Neural crest cell (in vitro differentiated cells): ENCODE measurements around the gene ZNF787. TPM values are rescaled to one million over a fixed set of nuclear protein-coding genes. Genes with fewer than 3 reads are reported as not detected.

ENCODE experiments used
- DNase-seq: peaks from one replicate; pipeline ENCODE4 v3.0.0; 2021; ENCODE audit warnings: low read depth, mixed read lengths, low spot score
- H3K27ac Mint-ChIP-seq: one replicate; pipeline ENCODE4 v1.8.0; 2021; ENCODE audit warnings: mild to moderate bottlenecking, mixed read lengths; ENCODE audit not compliant: unreplicated experiment
- H3K27me3 Mint-ChIP-seq: 2 replicates; pipeline ENCODE4 v1.8.0; 2021; ENCODE audit warnings: low read depth, mild to moderate bottlenecking, mixed read lengths
- H3K36me3 Mint-ChIP-seq: 2 replicates; pipeline ENCODE4 v1.8.0; 2021; ENCODE audit warnings: low read depth, mild to moderate bottlenecking, mixed read lengths
- H3K4me1 Mint-ChIP-seq: 2 replicates; pipeline ENCODE4 v1.8.0; 2021; ENCODE audit warnings: mixed read lengths
- H3K4me3 Mint-ChIP-seq: one replicate; pipeline ENCODE4 v1.8.0; 2021; ENCODE audit warnings: mild to moderate bottlenecking, mixed read lengths
- H3K9me3 Mint-ChIP-seq: 2 replicates; pipeline ENCODE4 v1.8.0; 2021; ENCODE audit warnings: mixed read lengths
- total RNA-seq: library from RNA; stranded (reverse); gene quantifications from 2 replicates; pipeline ENCODE4 v1.2.1, GENCODE V29; 2021
- TF ChIP-seq, protein P1 (sequence below): fragments of 200-600 bp; sonication (generic); conservative IDR thresholded peaks from 2 replicates; pipeline ENCODE4 v1.5.0; 2021; ENCODE audit warnings: antibody characterized with exemption, mild to moderate bottlenecking

Gene ZNF787
- total RNA-seq, 1 donor from 2014 or later: 48.1 TPM

GRCh38 chr19:56119582-56119978 is 1.5 kb downstream of the ZNF787 start:
- DNase-seq: no peak
- Mint-ChIP-seq H3K4me1 (peaks cover 34% of the 10 kb centered on the region), H3K36me3 (no peaks in the 10 kb centered on the region), H3K4me3 (peak overlapping the region; percentile 89), H3K27me3 (no peaks in the 10 kb centered on the region), H3K9me3 (no peaks in the 10 kb centered on the region), H3K27ac (peak overlapping the region; percentile 97)
- TF ChIP-seq, protein P1, sequence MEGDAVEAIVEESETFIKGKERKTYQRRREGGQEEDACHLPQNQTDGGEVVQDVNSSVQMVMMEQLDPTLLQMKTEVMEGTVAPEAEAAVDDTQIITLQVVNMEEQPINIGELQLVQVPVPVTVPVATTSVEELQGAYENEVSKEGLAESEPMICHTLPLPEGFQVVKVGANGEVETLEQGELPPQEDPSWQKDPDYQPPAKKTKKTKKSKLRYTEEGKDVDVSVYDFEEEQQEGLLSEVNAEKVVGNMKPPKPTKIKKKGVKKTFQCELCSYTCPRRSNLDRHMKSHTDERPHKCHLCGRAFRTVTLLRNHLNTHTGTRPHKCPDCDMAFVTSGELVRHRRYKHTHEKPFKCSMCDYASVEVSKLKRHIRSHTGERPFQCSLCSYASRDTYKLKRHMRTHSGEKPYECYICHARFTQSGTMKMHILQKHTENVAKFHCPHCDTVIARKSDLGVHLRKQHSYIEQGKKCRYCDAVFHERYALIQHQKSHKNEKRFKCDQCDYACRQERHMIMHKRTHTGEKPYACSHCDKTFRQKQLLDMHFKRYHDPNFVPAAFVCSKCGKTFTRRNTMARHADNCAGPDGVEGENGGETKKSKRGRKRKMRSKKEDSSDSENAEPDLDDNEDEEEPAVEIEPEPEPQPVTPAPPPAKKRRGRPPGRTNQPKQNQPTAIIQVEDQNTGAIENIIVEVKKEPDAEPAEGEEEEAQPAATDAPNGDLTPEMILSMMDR: no peak

DNA sequence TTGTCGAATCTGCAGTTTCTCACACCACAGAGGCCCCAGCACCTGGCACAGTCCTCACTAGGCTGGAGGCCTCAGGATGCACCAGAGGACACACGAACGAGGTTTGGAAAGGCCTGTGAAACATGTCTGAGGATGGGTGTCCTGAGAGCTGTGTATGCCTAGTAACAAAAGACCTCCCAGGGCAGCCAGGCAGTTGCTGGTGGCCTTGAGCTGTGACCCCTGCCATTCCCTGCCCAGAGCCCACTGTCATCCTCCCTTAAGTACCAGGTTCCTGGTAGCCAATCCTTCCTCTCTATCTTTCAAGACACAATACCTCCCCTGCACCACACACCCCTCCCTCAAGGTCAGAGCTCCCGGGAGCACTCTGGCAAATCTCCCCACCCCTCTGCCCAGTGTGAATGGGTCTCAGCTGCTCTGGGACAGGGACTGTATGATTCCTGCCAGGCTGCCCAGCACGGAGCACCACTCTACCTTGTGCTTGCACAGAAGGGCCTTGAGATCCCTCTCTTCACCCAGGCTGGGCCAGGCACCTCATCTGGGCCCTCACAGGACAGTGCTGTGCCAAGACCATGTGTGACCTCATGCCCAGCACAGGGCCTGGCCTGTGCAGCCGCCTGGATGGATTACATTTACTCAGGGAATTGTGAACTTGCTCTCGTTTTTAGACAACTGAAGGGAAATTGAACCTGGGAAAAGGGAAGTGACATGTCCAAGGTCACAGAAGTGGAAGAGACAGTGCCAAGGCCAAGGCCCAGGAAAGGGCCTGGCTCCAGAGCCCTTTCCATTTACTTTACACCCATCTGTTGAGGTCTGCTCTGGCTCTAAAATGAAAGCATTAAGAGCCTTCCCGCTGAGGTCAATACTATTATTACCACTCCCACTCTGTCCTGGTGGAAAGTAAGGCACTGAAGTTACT is 2.2 kb downstream of the ZNF787 start:
- TF ChIP-seq, protein P1: no peak
- Mint-ChIP-seq H3K4me3 (peak overlapping the region; percentile 89), H3K36me3 (no peaks in the 10 kb centered on the region), H3K9me3 (no peaks in the 10 kb centered on the region), H3K27me3 (no peaks in the 10 kb centered on the region), H3K4me1 (peaks cover 37% of the 10 kb centered on the region), H3K27ac (peak overlapping the region; percentile 57)
- DNase-seq: no peak

- no peaks in the 10 kb centered on the region for H3K36me3 Mint-ChIP-seq
- H3K27ac Mint-ChIP-seq: no peak overlapping the region
- H3K4me1 Mint-ChIP-seq: peaks cover 42% of the 10 kb centered on the region
- no peaks in the 10 kb centered on the region for H3K9me3 Mint-ChIP-seq
- TF ChIP-seq, protein P1: no peak
- no peaks in the 10 kb centered on the region for H3K27me3 Mint-ChIP-seq
- H3K4me3 Mint-ChIP-seq: peak overlapping the region; percentile 89
- DNase-seq: no peak
Observed at GRCh38 chr19:56117889-56118288, 3.2 kb downstream of the ZNF787 start.

- TF ChIP-seq, protein P1: no peak
- peaks cover 47% of the 10 kb centered on the region for H3K4me1 Mint-ChIP-seq
- DNase-seq: no peak
- H3K27me3 Mint-ChIP-seq: no peaks in the 10 kb centered on the region
- peak overlapping the region; percentile 78 for H3K4me3 Mint-ChIP-seq
- H3K27ac Mint-ChIP-seq: no peak overlapping the region
- H3K36me3 Mint-ChIP-seq: no peaks in the 10 kb centered on the region
- no peaks in the 10 kb centered on the region for H3K9me3 Mint-ChIP-seq
Observed at GRCh38 chr19:56117376-56117884, 3.7 kb downstream of the ZNF787 start.

DNA sequence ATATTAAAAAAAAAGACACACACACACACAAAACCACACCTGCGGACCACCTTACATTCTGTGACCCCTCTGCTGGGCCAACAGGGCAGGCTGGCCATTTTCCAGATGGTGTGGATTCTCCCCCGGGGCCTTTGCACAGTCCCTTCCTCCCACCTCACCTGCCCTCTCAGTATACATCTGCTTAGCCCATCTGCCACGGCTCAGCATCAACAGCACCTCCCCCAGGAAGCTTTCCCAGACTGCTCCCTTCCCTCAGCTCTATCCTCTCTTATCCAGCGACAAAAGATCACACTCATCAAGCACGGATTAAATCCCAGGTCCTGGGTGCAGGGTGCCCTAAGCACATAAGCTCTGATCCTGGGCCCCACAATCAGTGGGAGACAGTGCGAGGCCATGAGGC is 4.5 kb downstream of the ZNF787 start:
- H3K36me3 Mint-ChIP-seq: no peaks in the 10 kb centered on the region
- peak overlapping the region; percentile 8 for H3K4me3 Mint-ChIP-seq
- H3K27ac Mint-ChIP-seq: no peak overlapping the region
- H3K27me3 Mint-ChIP-seq: no peaks in the 10 kb centered on the region
- no peak for DNase-seq
- TF ChIP-seq, protein P1: no peak
- no peaks in the 10 kb centered on the region for H3K9me3 Mint-ChIP-seq
- peaks cover 45% of the 10 kb centered on the region for H3K4me1 Mint-ChIP-seq
